K562 (cell line): ENCODE data around the gene CEMIP2. TPM values are rescaled to one million over a fixed set of nuclear protein-coding genes. Genes with fewer than 3 reads are reported as not detected.
A peak's percentile ranks its signal among the peaks of the same experiment; 100 is the strongest.

Experiments
- NR2C2 ChIP-seq, 2 experiments: fragments of 200-800 bp in 1 of 2; sonication (Bioruptor generic) in 1 of 2; sonication (generic) in 1 of 2; formaldehyde crosslinking in 1 of 2; IDR thresholded peaks; 2 replicates each; pipeline versions ENCODE4 v1.6.1 to v1.8.0; 2016 to 2022; ENCODE audit warnings: mild to moderate bottlenecking in 1 of 2, missing compliant biosample characterization in 1 of 2, missing genetic modification characterization in 1 of 2, missing genetic modification reagents in 1 of 2
- RBBP5 ChIP-seq: fragments of 200-600 bp; sonication (generic); IDR thresholded peaks from 2 replicates; pipeline ENCODE4 v1.6.1; 2012; ENCODE audit warnings: borderline replicate concordance, mild to moderate bottlenecking, low read length, control low read depth, inconsistent platforms; ENCODE audit not compliant: insufficient read depth, poor library complexity, severe bottlenecking
- SLC30A9 ChIP-seq: fragments of 250-450 bp; sonication (Bioruptor Pico); IDR thresholded peaks from 2 replicates; pipeline ENCODE4 v1.8.0; 2022; ENCODE audit warnings: mild to moderate bottlenecking, moderate library complexity
- ZNF274 ChIP-seq: IDR thresholded peaks from 2 replicates; pipeline ENCODE4 v1.6.1; 2011; ENCODE audit warnings: low read depth, mild to moderate bottlenecking, low read length, moderate library complexity, borderline replicate concordance
- ZNF583 ChIP-seq: fragments of 250-450 bp; sonication (Bioruptor Pico); IDR thresholded peaks from 2 replicates; pipeline ENCODE4 v1.4.0; 2020
- polyA plus RNA-seq, 8 experiments: library from polyadenylated mRNA; depleted of rRNA in 4 of 8; stranded (reverse) in 5 of 8; unstranded in 3 of 8; fragments of >200 nt; fragmentation: Nextera tagmentation in 2 of 8; fragmentation: Illumina TruSeq in 1 of 8; extraction: Ambion mirVana in 2 of 8; extraction: Trizol in 1 of 8; gene quantifications; 2 replicates each; pipeline versions ENCODE4 v1.2.1 to v1.2.3, GENCODE V29; 2011 to 2014; ENCODE audit warnings: inconsistent platforms in 1 of 8, missing spikeins in 1 of 8
- total RNA-seq, 7 experiments: library from RNA; depleted of rRNA in 6 of 7; stranded (reverse); fragments of >200 nt in 6 of 7; fragmentation: Illumina TruSeq in 2 of 7; extraction: Trizol in 2 of 7; gene quantifications; 2 replicates each; pipeline versions ENCODE4 v1.2.1 to v1.2.3, GENCODE V29; 2011 to 2021; ENCODE audit warnings: low replicate concordance in 1 of 7
- TF ChIP-seq, protein P1 (sequence below): fragments of 250-450 bp; sonication (Bioruptor Pico); IDR thresholded peaks from 2 replicates; pipeline ENCODE4 v1.4.0; 2020; ENCODE audit warnings: mild to moderate bottlenecking, moderate library complexity

Gene CEMIP2
- total and polyA plus RNA-seq, 9 of the 15 experiments (the other 6 are each of a cell fraction or from before 2014, with no cell fraction given) = 5.4 to 29.9 (median 14.2) TPM

DNA sequence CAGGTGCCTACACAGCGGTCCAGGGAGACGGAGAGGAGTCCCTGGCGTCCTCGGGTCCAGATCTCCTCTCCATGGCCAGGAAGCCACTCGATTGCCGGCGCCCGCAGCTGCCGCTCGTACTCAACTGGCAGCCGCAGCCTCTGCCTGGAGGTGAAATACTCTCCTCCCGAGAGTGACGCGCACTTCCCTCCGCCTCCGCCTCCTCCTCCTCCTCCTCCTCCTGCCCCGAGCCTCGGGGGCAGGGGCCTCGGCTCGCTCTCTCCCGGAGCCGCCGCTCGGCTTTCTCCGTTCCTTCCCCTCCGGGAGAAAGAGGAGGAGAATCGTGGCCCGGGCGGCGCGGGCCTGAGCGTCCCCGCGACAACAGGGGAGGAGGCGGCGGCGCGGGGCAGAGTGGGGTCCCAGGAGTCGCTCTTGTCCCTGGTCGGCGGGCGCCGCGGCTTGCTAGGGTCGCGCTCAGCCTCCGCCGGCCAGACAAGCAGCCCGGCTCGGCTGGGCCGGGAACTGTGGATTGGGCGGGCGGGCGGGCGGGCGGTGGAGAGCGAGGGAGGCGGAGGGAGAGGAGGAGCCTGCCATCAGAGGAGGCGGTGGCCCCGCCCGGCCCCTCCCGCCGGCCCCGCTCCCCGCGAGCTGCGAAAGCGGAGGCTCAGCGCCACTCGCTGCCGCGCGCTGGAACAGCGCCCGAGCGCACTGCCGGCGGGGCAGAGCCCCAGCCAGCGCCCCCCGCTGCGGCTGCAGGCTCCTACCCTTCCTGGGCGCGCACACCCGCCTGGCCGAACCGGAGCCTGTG lies at the start of gene CEMIP2 (continued):
- TF ChIP-seq RBBP5 (peak; percentile 48), SLC30A9 (CRISPR knock-in tag) (no peak), ZNF583 (CRISPR knock-in tag) (no peak), ZNF274 (no peak), NR2C2 (CRISPR knock-in tag; IDR thresholded peaks at IDR 0.05) (no peak), NR2C2 (tag; IDR thresholded peaks at IDR 0.05) (no peak)
- TF ChIP-seq, protein P1, sequence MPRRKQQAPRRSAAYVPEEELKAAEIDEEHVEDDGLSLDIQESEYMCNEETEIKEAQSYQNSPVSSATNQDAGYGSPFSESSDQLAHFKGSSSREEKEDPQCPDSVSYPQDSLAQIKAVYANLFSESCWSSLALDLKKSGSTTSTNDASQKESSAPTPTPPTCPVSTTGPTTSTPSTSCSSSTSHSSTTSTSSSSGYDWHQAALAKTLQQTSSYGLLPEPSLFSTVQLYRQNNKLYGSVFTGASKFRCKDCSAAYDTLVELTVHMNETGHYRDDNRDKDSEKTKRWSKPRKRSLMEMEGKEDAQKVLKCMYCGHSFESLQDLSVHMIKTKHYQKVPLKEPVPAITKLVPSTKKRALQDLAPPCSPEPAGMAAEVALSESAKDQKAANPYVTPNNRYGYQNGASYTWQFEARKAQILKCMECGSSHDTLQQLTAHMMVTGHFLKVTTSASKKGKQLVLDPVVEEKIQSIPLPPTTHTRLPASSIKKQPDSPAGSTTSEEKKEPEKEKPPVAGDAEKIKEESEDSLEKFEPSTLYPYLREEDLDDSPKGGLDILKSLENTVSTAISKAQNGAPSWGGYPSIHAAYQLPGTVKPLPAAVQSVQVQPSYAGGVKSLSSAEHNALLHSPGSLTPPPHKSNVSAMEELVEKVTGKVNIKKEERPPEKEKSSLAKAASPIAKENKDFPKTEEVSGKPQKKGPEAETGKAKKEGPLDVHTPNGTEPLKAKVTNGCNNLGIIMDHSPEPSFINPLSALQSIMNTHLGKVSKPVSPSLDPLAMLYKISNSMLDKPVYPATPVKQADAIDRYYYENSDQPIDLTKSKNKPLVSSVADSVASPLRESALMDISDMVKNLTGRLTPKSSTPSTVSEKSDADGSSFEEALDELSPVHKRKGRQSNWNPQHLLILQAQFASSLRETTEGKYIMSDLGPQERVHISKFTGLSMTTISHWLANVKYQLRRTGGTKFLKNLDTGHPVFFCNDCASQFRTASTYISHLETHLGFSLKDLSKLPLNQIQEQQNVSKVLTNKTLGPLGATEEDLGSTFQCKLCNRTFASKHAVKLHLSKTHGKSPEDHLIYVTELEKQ (CRISPR knock-in tag) = no peak
